GM21576 (cell line): ENCODE measurements around the gene OLFML3.

ENCODE experiments used
- ATAC-seq: cut with Tn5 transposase; IDR thresholded peaks from one replicate; pipeline ENCODE4 v1.9.1; 2021; ENCODE audit warnings: mild to moderate bottlenecking, moderate library complexity; ENCODE audit not compliant: unreplicated experiment

OLFML3 gene

GRCh38 chr1:113978863-113979702 is at the start of gene OLFML3:
OLFML3 (plus strand) TSS chr1:113979474; CDS start chr1:113979517, 43 bp downstream.
- no peak for ATAC-seq

- ATAC-seq, result peak; percentile 37
Measured at GRCh38 chr1:113929750-113930498, 49.4 kb upstream of the OLFML3 start.

GRCh38 chr1:113930499-113931161 is 48.6 kb upstream of the OLFML3 start:
- peak; percentile 36 for ATAC-seq

GRCh38 chr1:113931451-113931851 is 47.8 kb upstream of the OLFML3 start:
- no peak for ATAC-seq

- ATAC-seq, result no peak
Measured at GRCh38 chr1:113934006-113934405, 45.3 kb upstream of the OLFML3 start.

GRCh38 chr1:113934511-113935055 is 44.7 kb upstream of the OLFML3 start:
- no peak for ATAC-seq

GRCh38 chr1:113935176-113935575 is 44.1 kb upstream of the OLFML3 start:
- no peak for ATAC-seq

- ATAC-seq, result no peak
Measured at GRCh38 chr1:113935970-113936369, 43.3 kb upstream of the OLFML3 start.

- ATAC-seq, result no peak
Measured at GRCh38 chr1:113937146-113937545, 42.1 kb upstream of the OLFML3 start.

GRCh38 chr1:113938192-113938591 is 41.1 kb upstream of the OLFML3 start:
- ATAC-seq, result no peak

- peak; percentile 61 for ATAC-seq
Measured at GRCh38 chr1:113940365-113941244, 38.7 kb upstream of the OLFML3 start.

- ATAC-seq, result no peak
Measured at GRCh38 chr1:113941245-113941559, 38.1 kb upstream of the OLFML3 start.

GRCh38 chr1:113942527-113942926 is 36.7 kb upstream of the OLFML3 start:
- no peak for ATAC-seq

- no peak for ATAC-seq
Measured at GRCh38 chr1:113943028-113943811, 36.1 kb upstream of the OLFML3 start.

GRCh38 chr1:113945329-113945728 is 33.9 kb upstream of the OLFML3 start:
- ATAC-seq, result no peak

- no peak for ATAC-seq
Measured at GRCh38 chr1:113946112-113946511, 33.2 kb upstream of the OLFML3 start.

- ATAC-seq, result no peak
Measured at GRCh38 chr1:113946678-113947387, 32.4 kb upstream of the OLFML3 start.

GRCh38 chr1:113947388-113948107 is 31.7 kb upstream of the OLFML3 start:
- ATAC-seq, result no peak
